ENCODE results near the gene ARHGAP27. TPM values are rescaled to one million over a fixed set of nuclear protein-coding genes. Genes with fewer than 3 reads are reported as not detected.

Gene ARHGAP27
- total RNA-seq, 1 experiment from 2014 or later = 39.2 TPM

GRCh38 chr17:45367216-45367615 is 65.5 kb downstream of the ARHGAP27 start:
- no TSS peak for BruUV-seq (replicated peaks)
- CTCF ChIA-PET = no interaction called here

GRCh38 chr17:45366691-45367090 is 66.0 kb downstream of the ARHGAP27 start:
- H3K27ac ChIP-seq (ENCODE audit: low read length) = peak overlapping the region; percentile 80
- H3K4me1 ChIP-seq (ENCODE audit: control insufficient read depth, insufficient read depth, low read length) = peaks cover 29% of the 10 kb centered on the region
- intact Hi-C loops (cut with micrococcal nuclease; ENCODE audit: unreplicated experiment) (no loop called here), in situ Hi-C loops (cut with HindIII; ENCODE audit: low pct_unique_long_range_greater_than_20kb, low sequenced_read_pairs) (no loop called here)
- ChIA-PET POLR2A (interaction anchor here (0.5 to 0.6 kb wide), 3 partner anchors 17 to 37 kb away, joined by 3 to 5 read pairs (median 4); no protein-coding TSS in a partner anchor), CTCF (interaction anchor here (0.6 kb wide), 2 partner anchors 715 to 826 kb away, joined by 5 to 10 read pairs; partner anchors contain the start of gene KANSL1)
- TF ChIP-seq CTCF (IDR thresholded peaks at IDR 0.05) (no peak), POLR2AphosphoS5 (IDR thresholded peaks at IDR 0.05; ENCODE audit: low read depth, low read length) (no peak), REST (IDR thresholded peaks at IDR 0.05; ENCODE audit: insufficient read depth in 1 of 2, low read depth in 2 of 2, low read length in 1 of 2) (no peak), TCF7L2 (IDR thresholded peaks at IDR 0.05; ENCODE audit: low read depth, low read length) (no peak), SIN3A (IDR thresholded peaks at IDR 0.05; ENCODE audit: borderline replicate concordance, insufficient read depth, low read depth, low read length) (no peak)
- H3K27me3 ChIP-seq (ENCODE audit: control insufficient read depth, insufficient read depth, low read length) = no peaks in the 10 kb centered on the region
- no peak for DNase-seq (ENCODE audit: low read depth, low spot score)
- H3K4me3 ChIP-seq (ENCODE audit: low read depth in 2 of 2, low read length in 2 of 2) = no peak overlapping the region
- no peak for ATAC-seq
- H3K9me3 ChIP-seq (ENCODE audit: control insufficient read depth, insufficient read depth, low read depth, low read length) = no peaks in the 10 kb centered on the region
- no TSS peak for BruUV-seq (replicated peaks)
- no peaks in the 10 kb centered on the region for H3K36me3 ChIP-seq (ENCODE audit: control insufficient read depth, insufficient read depth, low read length)

More at GRCh38 chr17:45367216-45367615, 65.5 kb downstream of the ARHGAP27 start:
- Histone ChIP-seq H3K27ac (ENCODE audit: low read length) (peak overlapping the region; percentile 80), H3K27me3 (ENCODE audit: control insufficient read depth, insufficient read depth, low read length) (no peaks in the 10 kb centered on the region), H3K9me3 (ENCODE audit: control insufficient read depth, insufficient read depth, low read depth, low read length) (no peaks in the 10 kb centered on the region), H3K4me1 (ENCODE audit: control insufficient read depth, insufficient read depth, low read length) (peaks cover 34% of the 10 kb centered on the region), H3K36me3 (ENCODE audit: control insufficient read depth, insufficient read depth, low read length) (no peaks in the 10 kb centered on the region), H3K4me3 (ENCODE audit: low read depth in 2 of 2, low read length in 2 of 2) (no peak overlapping the region)
- no peak for TF ChIP-seq TCF7L2 (IDR thresholded peaks at IDR 0.05; ENCODE audit: low read depth, low read length)
- no peak for TF ChIP-seq SIN3A (IDR thresholded peaks at IDR 0.05; ENCODE audit: borderline replicate concordance, insufficient read depth, low read depth, low read length)
- TF ChIP-seq CTCF (IDR thresholded peaks at IDR 0.05) = no peak
- TF ChIP-seq REST (IDR thresholded peaks at IDR 0.05; ENCODE audit: insufficient read depth in 1 of 2, low read depth in 2 of 2, low read length in 1 of 2) = no peak
- TF ChIP-seq POLR2AphosphoS5 (IDR thresholded peaks at IDR 0.05; ENCODE audit: low read depth, low read length) = no peak
- POLR2A ChIA-PET = interaction anchor here (0.6 kb wide), 2 partner anchors 17 to 27 kb away, joined by 3 read pairs; no protein-coding TSS in a partner anchor
- ATAC-seq = no peak
- no peak for DNase-seq (ENCODE audit: low read depth, low spot score)
- intact Hi-C loops (cut with micrococcal nuclease; ENCODE audit: unreplicated experiment) = no loop called here
- in situ Hi-C loops (cut with HindIII; ENCODE audit: low pct_unique_long_range_greater_than_20kb, low sequenced_read_pairs) = no loop called here
